Stimulated activated CD8-positive, alpha-beta memory T cell treated with anti-CD3 and anti-CD28 coated beads, Interleukin-12 subunit alpha, Interleukin-12 subunit beta, amount 100 ng/mL, for 1 hour (primary cell): ENCODE measurements around the gene GPA33.
A peak's percentile ranks its signal among the peaks of the same experiment; 100 is the strongest.
"Not testable (repeated sequence)": the region's sequence is repeated elsewhere in the genome, so short reads cannot be mapped to it uniquely, and the experiment has no call there.

Experiments used
- DNase-seq: peaks from one replicate; pipeline ENCODE4 v3.0.0-alpha.2; 2020; ENCODE audit warnings: low read depth

The GPA33 gene

GRCh38 chr1:167056529-167057231 lies 33.5 kb downstream of the GPA33 start:
- no peak for DNase-seq

- DNase-seq: no peak
These were observed 35.1 kb downstream of the GPA33 start for GRCh38 chr1:167054946-167055630.

GRCh38 chr1:167054531-167054930 lies 35.6 kb downstream of the GPA33 start:
- no peak for DNase-seq

- no peak for DNase-seq
These were observed 37.8 kb downstream of the GPA33 start for GRCh38 chr1:167052389-167052788.

DNA sequence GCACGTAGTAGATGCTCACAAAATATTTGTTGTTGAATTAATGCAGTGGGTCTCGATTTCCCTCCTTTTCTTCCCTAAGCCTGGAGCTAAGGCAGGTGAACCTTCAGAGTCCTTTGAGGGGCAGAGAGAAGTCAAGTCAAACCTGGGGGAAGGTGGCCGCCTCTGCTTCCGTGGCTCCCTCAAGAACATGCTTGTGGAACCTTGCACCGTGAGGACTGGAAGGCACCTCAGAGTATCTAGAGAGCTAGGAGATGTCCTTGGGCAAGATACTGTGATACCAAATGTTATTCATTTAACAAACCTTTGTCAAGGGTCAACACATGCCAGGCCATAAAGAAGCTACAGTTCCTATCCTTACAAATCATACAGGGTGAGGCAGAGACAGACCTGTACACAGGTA lies 38.3 kb downstream of the GPA33 start:
- DNase-seq: no peak

- DNase-seq: peak; percentile 42
These were observed 46.3 kb downstream of the GPA33 start for GRCh38 chr1:167043752-167044488.

DNA sequence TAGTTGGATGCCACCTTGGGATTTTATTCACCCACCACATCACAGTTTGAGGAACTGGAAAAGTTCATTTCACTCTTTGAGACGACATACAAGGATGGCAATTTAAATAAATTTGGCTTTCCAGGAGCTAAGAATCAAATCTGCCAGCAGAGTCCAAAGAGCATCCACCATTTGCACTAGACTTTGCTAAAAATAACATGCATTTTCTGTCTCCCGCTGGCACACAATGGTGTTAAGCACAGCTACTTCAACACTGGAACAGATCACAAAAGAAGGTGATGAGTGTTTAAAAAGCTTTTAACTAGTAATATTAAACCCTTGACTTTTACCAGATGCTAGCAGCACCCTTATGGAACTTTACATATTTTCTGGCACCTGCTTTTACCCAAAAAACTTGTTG lies 56.5 kb downstream of the GPA33 start:
- no peak for DNase-seq

- DNase-seq: not testable (repeated sequence)
These were observed 60.6 kb downstream of the GPA33 start for GRCh38 chr1:167029553-167029952.

DNA sequence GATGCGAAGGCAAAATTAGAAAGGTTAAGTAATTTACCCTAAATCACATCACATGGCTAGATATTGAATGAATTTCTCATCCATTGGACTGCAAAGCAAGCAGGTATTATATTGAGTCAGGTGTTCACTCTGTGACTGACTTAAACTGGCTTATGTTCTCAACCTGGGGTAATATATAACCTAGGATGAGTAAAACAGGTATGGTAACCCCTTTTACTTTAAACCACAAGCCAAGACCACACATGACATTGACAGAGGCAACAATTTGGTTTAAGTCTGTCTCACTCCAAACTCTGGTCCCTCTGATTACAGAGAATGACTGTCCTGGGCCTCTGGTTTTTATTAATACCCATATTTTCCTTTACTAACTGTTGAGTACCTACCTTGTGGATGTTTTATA lies 67.8 kb downstream of the GPA33 start:
- DNase-seq: no peak

- DNase-seq: no peak
These were observed 74.0 kb downstream of the GPA33 start for GRCh38 chr1:167016100-167016750.

DNA sequence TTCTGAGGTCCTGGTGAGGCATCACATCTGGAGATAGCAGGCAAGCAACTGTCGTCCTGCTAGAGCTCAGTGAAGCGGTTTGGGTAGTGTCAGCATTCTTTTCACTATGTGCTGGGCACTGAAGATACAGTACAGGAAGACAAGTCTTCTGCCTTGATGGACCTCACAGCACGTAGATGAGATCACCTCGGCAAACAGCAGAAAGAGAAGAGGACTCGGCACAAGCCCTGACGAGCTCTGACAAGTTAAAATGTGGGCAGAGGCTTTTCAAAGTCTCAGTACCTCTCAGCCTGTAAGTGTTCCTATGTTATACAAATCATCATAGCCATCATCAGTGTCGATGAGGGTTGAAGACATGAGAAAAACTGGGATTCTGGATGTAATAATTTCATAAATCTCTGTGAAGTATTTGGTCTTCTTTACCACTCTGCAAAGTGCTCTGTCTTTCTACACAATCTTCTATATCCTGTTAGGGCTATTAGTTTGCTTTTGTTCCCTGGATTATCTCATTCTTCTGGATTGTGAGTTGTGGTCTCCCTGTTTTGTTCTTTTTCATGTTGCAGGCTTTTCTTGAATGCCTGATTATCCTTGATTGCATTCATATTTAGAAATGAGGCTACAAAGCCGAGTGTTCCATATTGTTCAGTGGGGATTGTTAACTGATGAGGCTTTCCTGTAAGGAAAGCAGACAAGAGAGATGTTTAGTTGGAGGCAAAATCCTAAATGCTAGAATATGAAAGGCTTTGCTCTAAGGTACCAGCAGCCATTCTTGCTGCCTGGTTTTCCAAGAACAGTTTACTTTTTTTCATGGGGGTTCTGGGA lies 76.9 kb downstream of the GPA33 start:
- no peak for DNase-seq

DNA sequence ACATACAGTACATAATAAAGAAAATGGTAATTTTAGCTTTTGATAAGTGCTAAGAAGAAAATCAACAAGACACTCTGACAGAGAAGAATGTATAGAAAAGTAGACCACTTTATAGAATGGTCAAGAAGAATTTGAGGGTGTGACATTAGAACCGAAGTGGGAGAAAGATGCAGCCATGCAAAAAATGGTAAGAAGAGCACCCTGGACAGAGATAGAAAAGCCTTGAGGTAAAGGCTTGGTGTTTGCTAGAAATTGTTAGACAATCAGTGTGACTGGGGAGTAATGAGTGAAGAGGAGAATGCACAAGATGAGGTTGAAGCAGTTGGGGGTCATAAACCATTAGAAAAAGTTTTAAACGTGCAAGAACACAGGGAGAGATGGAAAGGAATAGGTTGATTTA lies 77.6 kb downstream of the GPA33 start:
- no peak for DNase-seq

DNA sequence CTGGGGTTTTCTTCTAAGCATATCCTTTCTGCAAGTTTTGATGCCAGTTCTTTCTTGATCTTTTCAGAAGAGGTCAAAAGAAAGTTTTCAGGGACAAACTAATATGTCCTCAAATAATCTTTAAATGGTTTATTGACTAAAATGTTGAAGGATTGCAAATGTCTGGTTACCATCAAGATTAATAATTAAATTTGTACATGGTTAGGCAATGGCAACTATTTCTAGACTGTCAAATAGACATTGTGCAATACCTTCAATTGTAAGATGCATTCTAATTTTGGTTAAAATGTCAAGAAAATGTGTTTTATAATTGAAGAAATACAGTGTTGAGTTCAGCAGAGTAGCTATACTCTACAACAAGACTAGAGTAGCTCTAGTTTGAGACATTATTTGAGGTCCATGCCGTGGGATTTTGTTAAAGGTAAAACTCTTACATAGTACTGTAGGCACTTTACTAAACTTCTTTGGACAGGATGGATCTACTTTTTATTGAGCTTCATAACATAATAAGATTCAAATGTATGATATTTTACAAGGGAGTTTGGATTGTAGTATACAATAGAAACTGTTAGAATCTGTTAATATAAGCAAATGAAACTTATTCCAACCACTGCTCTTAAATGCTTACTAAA lies 78.5 kb downstream of the GPA33 start:
- no peak for DNase-seq

DNA sequence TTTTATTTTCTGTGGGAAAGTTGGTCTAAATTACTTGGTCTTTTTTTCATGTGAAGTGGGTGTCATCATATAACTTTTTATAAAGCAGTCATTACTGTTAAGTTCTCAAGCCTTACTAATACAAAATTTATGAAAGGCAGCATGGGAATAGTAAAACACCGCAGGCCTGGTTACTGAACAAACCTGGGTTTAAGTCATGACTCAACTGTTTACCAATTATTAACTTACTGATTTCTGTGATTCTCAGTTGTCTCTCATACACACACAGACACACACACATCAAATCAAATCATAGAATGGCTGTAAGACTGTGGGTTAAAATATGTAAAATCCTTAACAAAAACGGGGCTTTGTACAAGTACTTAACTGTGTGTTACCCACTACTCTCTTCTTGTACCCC lies 86.5 kb downstream of the GPA33 start:
- no peak for DNase-seq
